ENCODE results near the gene TRIM50.
"Not testable (repeated sequence)": the region's sequence is repeated elsewhere in the genome, so short reads cannot be mapped to it uniquely, and the experiment has no call there.

Gene TRIM50

DNA sequence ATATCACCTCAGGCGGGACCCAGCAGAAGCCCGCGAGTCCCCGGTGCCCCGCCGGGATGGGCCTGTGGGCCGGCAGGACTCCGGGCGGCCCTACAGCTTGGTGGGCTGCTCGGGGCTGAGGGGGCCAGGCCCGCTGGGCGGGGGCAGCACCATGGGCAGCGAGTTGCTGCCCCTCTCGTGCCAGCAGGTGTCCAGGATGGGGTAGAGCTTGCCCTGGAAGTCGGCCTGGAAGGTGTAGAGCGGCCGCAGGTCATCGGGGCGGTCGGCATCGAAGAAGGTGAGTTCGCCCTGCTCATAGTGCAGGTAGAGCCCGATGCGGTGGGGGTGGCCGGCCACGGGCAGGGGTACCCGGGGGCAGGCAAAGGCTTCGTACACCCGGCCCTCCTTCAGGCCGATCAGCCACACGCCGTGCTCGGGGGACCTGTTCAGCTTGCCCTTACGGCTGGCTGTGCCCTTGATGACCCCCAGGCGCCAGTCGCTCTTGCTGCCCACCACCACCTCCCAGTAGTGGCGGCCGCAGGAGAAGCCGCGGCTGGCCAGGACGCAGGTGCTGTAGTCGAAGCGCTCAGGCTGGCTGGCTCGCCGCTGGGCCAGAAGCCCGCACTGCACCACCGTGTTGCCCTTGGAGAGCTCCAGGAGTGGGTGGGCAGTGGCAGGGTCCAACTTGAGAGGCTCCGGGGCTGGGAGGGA lies 14.9 kb downstream of the TRIM50 start:
- no peak for DNase-seq

GRCh38 chr7:73311421-73311820 lies 16.5 kb downstream of the TRIM50 start:
- DNase-seq, result not testable (repeated sequence)

DNA sequence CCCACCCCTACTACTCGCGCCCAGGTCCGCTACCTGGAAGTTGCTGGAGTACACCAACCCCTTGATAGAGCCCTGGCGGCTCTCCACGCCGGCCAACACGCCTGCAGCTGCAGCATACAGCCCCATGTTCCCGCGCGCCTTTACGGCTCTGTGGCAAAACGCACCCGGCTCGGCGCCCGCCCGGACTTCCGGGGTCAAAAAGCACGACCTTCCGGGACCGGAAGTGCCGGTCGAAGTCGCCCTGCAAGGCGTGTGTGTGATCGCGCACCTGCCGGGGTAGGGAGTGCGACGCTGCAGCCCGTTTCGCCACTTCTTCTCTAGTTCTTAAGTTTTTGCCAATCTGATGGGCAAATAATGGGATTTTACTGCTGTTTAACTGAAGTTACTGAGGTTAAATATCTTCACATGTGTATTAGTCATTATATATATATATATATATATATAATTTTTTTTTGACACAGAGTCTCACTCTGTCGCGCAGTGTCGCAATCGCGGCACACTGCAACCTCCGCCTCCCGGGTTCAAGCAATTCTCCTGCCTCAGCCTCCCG lies 19.1 kb downstream of the TRIM50 start, which contains the start of gene NSUN5:
Gene NSUN5, minus strand, starts transcription at position 162 of the 550 bp plus-strand sequence. Its CDS starts 36 bp downstream, at position 126.
- peak; percentile 3 for DNase-seq

- DNase-seq, result no peak
Observed at GRCh38 chr7:73308074-73308664, 19.7 kb downstream of the TRIM50 start.

GRCh38 chr7:73307436-73307835 lies 20.4 kb downstream of the TRIM50 start:
- no peak for DNase-seq

- DNase-seq, result not testable (repeated sequence)
Observed at GRCh38 chr7:73304612-73305387, 23.1 kb downstream of the TRIM50 start.

DNA sequence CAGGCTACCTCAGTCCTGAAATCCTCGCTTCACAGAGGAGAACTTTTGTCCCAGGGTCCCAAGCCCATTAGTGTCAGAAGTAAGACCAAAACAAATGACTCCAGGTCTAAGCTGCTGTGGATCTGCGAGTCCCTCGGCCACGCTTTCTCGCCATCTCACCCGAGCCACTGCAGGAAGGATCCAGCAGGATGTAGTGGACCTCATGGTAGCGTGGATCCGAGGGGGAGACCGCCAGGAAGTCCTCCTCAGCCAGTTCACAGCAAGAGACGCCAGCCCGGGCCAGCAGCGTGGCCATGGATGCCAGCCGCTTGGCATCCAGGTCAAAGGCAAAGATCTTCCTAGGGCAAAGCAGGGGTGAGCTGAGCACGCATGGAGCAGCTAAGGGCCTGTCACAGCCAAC lies 23.8 kb downstream of the TRIM50 start:
- no peak for DNase-seq

GRCh38 chr7:73303546-73303945 lies 24.3 kb downstream of the TRIM50 start:
- no peak for DNase-seq

- not testable (repeated sequence) for DNase-seq
Observed at GRCh38 chr7:73302846-73303245, 25.0 kb downstream of the TRIM50 start.

GRCh38 chr7:73301108-73301507 lies 26.8 kb downstream of the TRIM50 start:
- not testable (repeated sequence) for DNase-seq

- not testable (repeated sequence) for DNase-seq
Observed at GRCh38 chr7:73299812-73300211, 28.1 kb downstream of the TRIM50 start.

DNA sequence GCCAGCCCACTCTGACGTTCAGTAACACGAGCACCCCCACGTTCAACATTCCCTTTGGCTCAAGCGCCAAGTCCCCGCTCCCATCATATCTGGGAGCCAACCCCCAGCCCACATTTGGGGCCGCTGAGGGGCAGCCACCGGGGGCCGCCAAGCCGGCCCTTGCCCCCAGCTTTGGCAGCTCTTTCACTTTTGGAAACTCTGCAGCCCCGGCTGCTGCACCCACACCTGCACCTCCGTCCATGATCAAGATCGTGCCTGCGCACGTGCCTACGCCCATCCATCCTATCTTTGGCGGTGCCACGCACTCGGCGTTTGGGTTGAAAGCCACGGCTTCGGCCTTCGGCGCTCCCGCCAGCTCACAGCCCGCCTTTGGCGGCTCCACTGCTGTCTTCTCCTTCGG lies 30.2 kb downstream of the TRIM50 start:
- DNase-seq, result not testable (repeated sequence)

- DNase-seq, result not testable (repeated sequence)
Observed at GRCh38 chr7:73297235-73297634, 30.6 kb downstream of the TRIM50 start.

GRCh38 chr7:73277210-73277609 lies 50.7 kb downstream of the TRIM50 start:
- not testable (repeated sequence) for DNase-seq

DNA sequence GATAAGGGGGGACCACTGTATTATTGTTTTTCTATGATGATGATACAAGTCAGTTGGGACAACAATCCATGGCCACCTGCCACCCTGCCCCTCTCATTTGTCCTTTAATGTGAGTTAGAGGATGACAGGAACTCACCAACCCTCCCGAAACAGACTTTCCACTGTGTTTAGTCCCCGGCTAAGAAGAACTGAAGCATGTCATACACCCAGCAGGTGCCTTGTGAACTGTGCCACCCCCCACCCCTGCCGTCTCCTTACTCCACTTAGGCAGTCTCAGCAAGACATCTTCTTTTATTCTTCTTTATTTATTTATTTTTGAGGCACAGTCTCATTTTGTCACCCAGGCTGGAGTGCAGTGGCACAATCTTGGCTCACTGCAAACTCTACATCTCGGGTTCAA lies 60.1 kb downstream of the TRIM50 start:
- not testable (repeated sequence) for DNase-seq

DNA sequence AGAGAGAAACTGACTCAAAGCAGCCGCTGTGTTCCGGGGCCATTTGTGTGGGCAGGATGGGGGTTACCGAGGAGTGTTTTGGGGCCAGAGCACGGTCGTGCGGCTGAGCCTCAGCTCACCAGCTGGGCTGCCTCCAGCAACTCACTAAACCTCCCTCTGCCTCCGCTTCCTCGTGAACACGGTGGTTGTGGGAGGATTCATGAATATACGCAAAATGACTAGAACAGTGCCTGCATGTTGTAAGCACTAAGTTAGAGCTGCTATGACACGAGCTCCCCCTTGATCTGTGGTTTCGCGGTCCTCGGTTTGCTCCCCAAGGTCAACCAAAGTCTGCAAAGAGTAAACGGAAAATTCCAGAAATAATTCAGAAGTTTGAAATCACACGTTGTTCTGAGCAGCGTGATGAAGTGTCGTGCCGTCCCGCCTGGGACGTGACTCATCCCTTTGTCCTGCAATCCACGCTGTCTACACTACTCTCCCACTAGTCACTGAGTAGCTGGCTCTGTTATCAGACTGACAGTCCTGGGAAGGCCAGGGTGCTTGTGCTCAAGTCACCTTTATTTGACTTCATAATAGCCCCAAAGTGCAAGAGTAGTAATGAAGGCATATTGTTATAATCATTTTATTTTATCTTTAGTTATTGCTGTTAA lies 61.0 kb downstream of the TRIM50 start:
- DNase-seq, result not testable (repeated sequence)

All from NCI-H1436 treated with DMSO at 0.1 percent for 48 hours (cell line).